Measurements from ENCODE around the gene OR51B2.

- TF ChIP-seq CTCF (IDR thresholded peaks at IDR 0.05) (no peak), TCF7L2 (IDR thresholded peaks at IDR 0.05; ENCODE audit: low read depth, low read length) (no peak)
Measured at GRCh38 chr11:5280582-5281102, 43.5 kb downstream of the OR51B2 start.

Measured in Panc1 (cell line).